Neuron (in vitro differentiated cells): ENCODE results near the gene ABHD10.

Experiments
- H2AFZ ChIP-seq: one replicate; pipeline ENCODE4 v1.6.1; 2013; ENCODE audit warnings: low read depth, mild to moderate bottlenecking, inconsistent platforms, low read length, moderate library complexity
- H3K27me3 ChIP-seq: one replicate; pipeline ENCODE4 v1.6.1; 2013; ENCODE audit warnings: low read length; ENCODE audit not compliant: insufficient read depth
- H3K36me3 ChIP-seq: one replicate; pipeline ENCODE4 v1.6.1; 2013; ENCODE audit warnings: low read length; ENCODE audit not compliant: insufficient read depth
- H3K4me1 ChIP-seq: one replicate; pipeline ENCODE4 v1.6.1; 2013; ENCODE audit warnings: low read length; ENCODE audit not compliant: insufficient read depth
- H3K4me3 ChIP-seq: 2 replicates; pipeline ENCODE4 v1.5.1; 2013; ENCODE audit warnings: mild to moderate bottlenecking, low read length, moderate library complexity
- H3K9me3 ChIP-seq: one replicate; pipeline ENCODE4 v1.6.1; 2013; ENCODE audit warnings: low read length

The ABHD10 gene

DNA sequence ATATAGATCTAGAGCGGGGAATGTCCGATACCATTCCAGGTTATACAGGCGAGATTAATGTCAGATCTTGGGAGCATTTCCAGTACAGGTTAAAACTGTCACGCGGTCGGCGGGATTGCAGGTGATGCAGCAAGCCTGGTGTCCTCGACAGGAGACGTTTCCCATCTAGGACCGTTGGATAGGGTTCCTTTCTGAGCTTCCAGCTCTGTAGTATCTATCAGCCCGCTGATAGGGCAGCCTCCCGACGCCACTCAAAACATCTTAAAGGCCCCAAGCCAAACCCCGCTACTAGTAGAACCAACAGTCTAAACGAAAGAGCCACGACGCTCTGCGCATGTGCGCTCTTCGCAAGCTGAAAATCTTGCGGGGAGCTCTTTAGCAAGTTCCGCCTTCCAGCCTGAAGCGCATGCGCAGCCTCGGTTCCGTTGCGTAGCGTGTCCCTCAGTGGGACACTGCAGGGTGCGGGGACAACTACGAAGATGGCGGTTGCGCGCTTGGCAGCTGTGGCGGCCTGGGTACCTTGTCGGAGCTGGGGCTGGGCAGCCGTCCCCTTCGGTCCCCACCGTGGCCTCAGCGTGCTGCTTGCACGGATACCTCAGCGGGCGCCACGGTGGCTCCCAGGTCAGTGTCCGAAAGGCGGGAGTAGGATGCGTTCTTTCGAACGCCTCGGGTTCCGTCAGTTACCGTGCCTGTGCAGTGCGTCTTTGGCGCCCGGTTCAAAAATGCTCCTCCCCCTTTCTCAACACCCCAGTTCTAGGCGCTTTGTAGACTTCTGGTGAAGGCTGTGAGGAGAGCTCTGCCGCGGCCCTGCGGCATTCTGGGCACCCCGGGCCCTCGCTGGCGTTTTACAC lies at the start of gene ABHD10:
Gene ABHD10, plus strand, starts transcription at position 444 of the 851 bp plus-strand sequence. Its CDS starts 36 bp downstream, at position 480.
- Histone ChIP-seq H2AFZ (peak within 1 kb of the TSS; percentile 63), H3K9me3 (no peaks in the 10 kb centered on the region), H3K4me1 (peaks cover 24% of the 10 kb centered on the region), H3K27me3 (no peaks in the 10 kb centered on the region), H3K36me3 (peaks cover 11% of the 10 kb centered on the region), H3K4me3 (peak within 1 kb of the TSS; percentile 77)

DNA sequence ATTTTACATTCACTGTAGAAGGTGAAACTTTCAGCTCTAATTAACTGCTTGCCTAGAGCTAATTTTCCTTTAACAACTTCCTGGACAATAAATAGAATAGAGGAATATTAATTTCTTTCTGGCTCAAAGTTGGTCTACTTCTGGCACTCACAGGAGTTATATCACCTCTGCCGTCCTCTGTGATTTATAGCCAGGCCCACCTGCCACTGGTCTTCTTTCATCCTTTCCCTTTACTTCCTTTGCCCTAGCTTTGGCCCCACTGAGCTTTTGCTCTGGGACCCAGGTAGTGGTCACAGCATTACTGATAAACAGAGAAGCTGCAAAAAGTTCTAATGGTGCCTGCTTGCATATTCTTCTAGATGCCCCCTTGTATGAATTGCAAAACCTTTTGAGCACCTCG lies 49.3 kb upstream of the ABHD10 start:
- Histone ChIP-seq H3K27me3 (no peaks in the 10 kb centered on the region), H3K36me3 (peaks cover 2% of the 10 kb centered on the region), H3K9me3 (no peaks in the 10 kb centered on the region), H3K4me1 (no peaks in the 10 kb centered on the region), H2AFZ (no peak overlapping the region), H3K4me3 (no peak overlapping the region)

DNA sequence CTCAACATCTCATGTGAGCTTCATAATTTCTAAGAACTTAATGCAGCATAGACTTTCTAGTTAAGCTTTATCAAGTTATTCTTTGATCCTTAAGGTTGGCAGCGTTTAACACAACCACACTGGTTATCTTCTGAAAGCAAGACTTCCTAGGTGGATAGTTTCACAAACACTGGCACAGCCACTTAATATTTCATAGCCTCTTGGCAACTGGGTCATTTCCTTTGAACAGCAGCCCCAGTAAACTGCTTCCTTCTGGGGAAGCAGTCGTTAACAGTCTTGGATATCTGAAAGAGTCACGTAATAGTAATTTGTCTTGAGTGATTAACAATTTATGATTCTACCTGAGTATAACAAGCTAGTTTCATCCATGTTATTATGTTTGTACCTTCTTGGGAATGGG lies 45.9 kb upstream of the ABHD10 start:
- H3K27me3 ChIP-seq: no peaks in the 10 kb centered on the region
- no peak overlapping the region for H3K4me3 ChIP-seq
- H3K4me1 ChIP-seq: no peaks in the 10 kb centered on the region
- peaks cover 2% of the 10 kb centered on the region for H3K36me3 ChIP-seq
- no peak overlapping the region for H2AFZ ChIP-seq
- H3K9me3 ChIP-seq: no peaks in the 10 kb centered on the region

DNA sequence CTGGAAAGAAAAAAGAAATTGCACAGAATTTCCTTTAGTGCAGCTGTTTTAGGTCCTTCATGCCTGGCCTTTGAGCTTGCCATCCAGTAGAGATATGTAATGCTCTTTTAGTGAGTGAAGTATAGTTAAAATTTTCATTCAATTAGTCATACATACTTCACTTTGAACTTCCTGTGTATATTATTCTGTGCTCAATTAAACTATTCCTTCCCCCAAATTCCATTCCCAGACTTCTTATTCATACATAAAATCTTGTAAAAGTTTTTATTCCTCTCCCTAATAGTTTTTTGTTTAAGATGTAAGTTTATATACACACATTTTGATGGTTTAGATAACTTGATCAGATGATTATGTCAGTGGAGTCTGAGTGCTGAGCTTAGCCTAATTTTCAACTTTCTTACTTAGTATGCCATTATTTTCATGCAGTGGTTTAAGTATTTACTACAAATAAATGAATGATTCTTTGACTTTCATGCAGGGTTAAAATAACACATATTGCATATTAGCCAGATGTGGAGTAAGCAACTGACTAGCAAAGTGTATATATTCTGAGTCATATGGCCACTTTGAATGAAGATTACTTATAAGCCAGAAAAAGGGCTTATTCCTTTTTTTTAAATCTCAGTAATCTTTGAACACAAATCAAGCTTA lies 42.5 kb upstream of the ABHD10 start:
- Histone ChIP-seq H3K27me3 (no peaks in the 10 kb centered on the region), H2AFZ (no peak overlapping the region), H3K9me3 (no peaks in the 10 kb centered on the region), H3K4me3 (no peak overlapping the region), H3K4me1 (no peaks in the 10 kb centered on the region), H3K36me3 (peaks cover 3% of the 10 kb centered on the region)

DNA sequence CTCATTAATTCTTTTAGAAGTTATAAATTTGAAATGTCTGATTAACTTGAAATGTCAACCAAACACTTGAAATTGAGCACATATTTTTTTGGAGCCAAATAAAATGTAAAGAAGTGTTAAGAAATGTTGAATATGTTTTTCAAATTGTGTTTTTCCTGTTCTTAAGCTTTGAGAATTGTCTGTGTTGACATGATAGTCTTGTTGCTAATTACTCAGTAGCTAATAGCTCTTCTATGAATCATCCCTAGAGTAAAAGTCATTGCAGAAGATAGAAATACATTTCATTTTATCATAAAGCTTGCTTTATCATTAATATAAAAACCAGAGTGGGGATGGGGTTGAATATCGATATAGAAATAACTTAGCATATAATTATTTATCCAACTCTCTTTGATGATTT lies 41.9 kb upstream of the ABHD10 start:
- Histone ChIP-seq H3K36me3 (peaks cover 4% of the 10 kb centered on the region), H2AFZ (no peak overlapping the region), H3K4me3 (no peak overlapping the region)

DNA sequence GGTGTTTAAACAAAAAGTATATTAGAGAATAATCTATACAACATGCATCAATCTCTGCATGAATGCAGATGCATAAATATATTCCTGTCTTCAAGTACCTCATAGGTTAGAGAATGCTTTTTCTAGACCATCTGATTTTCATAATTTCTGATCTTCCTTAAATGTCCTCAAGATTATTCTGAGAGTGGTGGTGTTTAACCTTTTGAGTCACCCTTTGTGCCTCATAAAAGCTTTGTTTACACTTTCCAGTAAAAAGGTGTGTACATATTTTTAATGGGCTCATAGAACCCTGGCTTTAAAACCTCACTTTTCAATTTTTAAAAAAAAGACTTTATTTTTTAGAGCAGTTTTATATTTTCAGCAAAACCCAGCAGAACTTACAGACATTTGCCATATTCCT lies 41.0 kb upstream of the ABHD10 start:
- Histone ChIP-seq H3K9me3 (no peaks in the 10 kb centered on the region), H2AFZ (no peak overlapping the region), H3K4me3 (no peak overlapping the region), H3K4me1 (no peaks in the 10 kb centered on the region), H3K27me3 (no peaks in the 10 kb centered on the region), H3K36me3 (peaks cover 2% of the 10 kb centered on the region)

More for the DNA sequence above, 41.9 kb upstream of the ABHD10 start:
- Histone ChIP-seq H3K27me3 (no peaks in the 10 kb centered on the region), H3K4me1 (no peaks in the 10 kb centered on the region), H3K9me3 (no peaks in the 10 kb centered on the region)

DNA sequence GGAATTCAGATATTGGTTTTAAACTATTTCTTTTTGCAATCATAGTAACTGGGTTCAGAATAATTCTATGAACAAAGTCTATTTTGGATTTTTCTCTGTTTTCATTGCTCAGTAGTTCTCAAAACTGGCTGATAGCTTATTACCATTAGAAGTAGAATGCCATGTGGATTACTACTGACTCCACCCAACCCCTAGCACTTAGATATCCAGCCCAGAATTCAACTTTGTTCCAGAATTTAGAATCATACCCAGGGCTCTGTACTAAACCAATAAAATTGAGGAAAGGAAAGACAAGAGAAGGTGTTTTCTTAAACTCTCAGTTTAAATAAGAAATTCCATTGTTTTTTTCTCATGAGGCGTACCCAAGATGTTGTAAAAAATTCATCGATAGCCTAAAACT lies 39.0 kb upstream of the ABHD10 start:
- Histone ChIP-seq H3K4me3 (no peak overlapping the region), H3K9me3 (no peaks in the 10 kb centered on the region), H3K27me3 (no peaks in the 10 kb centered on the region), H3K4me1 (no peaks in the 10 kb centered on the region), H2AFZ (no peak overlapping the region), H3K36me3 (peaks cover 2% of the 10 kb centered on the region)

DNA sequence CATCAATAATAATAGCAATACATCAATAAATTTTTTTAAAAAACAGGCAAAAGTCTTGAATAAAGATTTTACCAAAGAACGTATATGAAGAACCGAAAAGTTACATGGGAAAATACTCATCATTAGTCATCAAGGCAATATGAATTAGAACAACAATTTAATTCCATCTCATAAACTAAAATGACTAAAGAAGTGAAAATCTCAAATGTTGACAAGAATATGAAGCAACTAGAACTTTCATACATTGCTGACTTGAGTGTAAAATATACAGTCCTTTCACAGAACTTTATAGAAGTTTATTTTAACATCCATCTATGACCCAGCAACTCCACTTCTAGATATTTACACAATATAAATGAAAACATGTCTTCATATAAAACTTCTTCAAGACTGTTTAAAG lies 35.3 kb upstream of the ABHD10 start:
- no peak overlapping the region for H3K4me3 ChIP-seq
- peaks cover 9% of the 10 kb centered on the region for H3K4me1 ChIP-seq
- H3K9me3 ChIP-seq: no peaks in the 10 kb centered on the region
- no peaks in the 10 kb centered on the region for H3K27me3 ChIP-seq
- H3K36me3 ChIP-seq: peaks cover 2% of the 10 kb centered on the region
- no peak overlapping the region for H2AFZ ChIP-seq

DNA sequence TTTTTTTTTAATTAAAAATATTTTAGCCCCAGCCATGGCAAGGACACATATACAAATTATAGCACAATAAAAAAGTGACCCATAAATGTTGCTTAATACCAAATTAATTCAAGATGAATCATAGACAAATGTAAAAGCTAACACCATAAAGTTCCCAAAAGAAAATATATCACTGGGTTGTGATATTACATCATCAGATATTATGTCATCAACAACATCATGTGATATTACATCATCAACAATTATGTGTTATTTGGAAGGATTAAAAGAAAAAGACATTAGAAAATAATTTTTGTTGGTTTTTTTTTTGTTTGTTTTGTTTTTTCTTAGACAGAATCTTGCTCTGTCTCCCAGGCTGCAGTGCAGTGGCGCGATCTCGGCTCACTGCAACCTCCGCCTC lies 34.5 kb upstream of the ABHD10 start:
- Histone ChIP-seq H3K4me1 (peaks cover 9% of the 10 kb centered on the region), H3K36me3 (peaks cover 2% of the 10 kb centered on the region), H3K27me3 (no peaks in the 10 kb centered on the region), H3K4me3 (no peak overlapping the region), H3K9me3 (no peaks in the 10 kb centered on the region), H2AFZ (no peak overlapping the region)

DNA sequence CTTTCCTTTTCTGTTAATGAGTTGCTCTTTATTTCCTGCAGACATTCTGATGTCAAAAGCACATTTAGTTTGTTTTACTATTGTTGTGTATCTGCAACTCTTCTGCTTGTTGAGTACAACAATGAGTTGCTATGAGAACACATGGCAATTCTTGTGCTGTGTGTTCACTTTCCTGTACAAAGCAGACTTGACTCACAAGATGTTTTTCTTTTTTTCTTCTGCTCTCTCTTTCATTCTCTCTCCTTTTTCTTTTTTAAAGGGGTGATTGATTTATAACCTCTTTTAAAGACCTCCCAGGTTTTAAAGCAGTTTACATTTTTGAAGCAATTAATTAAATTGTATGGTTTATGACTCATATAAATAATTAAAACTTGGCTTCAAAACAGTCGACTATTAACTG lies 31.6 kb upstream of the ABHD10 start:
- H3K9me3 ChIP-seq: no peaks in the 10 kb centered on the region
- no peaks in the 10 kb centered on the region for H3K36me3 ChIP-seq

DNA sequence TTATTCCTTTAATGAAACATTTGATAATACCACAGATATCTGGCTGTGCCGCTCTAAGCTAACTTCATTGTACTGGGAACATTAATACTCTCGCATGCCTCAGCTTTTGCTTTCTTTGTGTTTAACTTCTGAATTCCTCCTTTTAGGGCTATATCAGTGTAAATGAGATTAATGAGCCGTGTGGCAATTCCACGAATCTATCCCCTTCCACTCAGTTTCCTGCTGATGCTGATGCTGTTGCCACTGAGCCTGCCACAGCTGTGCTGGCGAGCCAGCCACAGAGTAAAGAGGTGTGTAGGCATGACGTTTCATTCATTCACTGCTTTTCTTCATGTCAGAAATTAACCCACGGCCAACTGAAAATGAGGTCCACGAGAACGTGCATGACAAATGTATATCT lies 30.0 kb upstream of the ABHD10 start:
- no peaks in the 10 kb centered on the region for H3K27me3 ChIP-seq
- H3K9me3 ChIP-seq: no peaks in the 10 kb centered on the region
- H2AFZ ChIP-seq: no peak overlapping the region
- H3K4me3 ChIP-seq: no peak overlapping the region
- H3K4me1 ChIP-seq: peaks cover 9% of the 10 kb centered on the region
- no peaks in the 10 kb centered on the region for H3K36me3 ChIP-seq

More for the DNA sequence above, 31.6 kb upstream of the ABHD10 start:
- H2AFZ ChIP-seq: no peak overlapping the region
- peaks cover 9% of the 10 kb centered on the region for H3K4me1 ChIP-seq
- H3K27me3 ChIP-seq: no peaks in the 10 kb centered on the region
- no peak overlapping the region for H3K4me3 ChIP-seq

DNA sequence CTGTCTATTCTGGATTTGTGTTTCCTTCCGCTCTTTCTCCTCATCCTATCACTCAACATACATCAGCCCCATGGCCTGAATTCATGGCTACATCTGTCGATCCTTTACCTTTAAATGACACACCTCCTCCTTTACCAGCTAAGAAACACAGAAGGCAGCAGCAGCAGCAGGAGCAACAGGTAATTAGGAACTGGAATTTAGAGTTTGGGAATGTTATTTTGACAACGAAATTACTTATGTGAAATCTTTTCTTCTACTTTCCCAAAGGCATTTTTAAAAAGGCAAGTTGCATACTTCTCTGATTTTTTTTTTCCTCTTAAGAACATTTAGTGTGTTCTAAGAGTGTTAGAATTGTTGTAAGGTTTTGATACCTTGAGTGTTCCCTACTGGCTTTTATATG lies 29.1 kb upstream of the ABHD10 start:
- no peaks in the 10 kb centered on the region for H3K36me3 ChIP-seq
- H3K27me3 ChIP-seq: no peaks in the 10 kb centered on the region
- H3K9me3 ChIP-seq: no peaks in the 10 kb centered on the region
- H3K4me1 ChIP-seq: peaks cover 9% of the 10 kb centered on the region
- no peak overlapping the region for H2AFZ ChIP-seq
- no peak overlapping the region for H3K4me3 ChIP-seq

DNA sequence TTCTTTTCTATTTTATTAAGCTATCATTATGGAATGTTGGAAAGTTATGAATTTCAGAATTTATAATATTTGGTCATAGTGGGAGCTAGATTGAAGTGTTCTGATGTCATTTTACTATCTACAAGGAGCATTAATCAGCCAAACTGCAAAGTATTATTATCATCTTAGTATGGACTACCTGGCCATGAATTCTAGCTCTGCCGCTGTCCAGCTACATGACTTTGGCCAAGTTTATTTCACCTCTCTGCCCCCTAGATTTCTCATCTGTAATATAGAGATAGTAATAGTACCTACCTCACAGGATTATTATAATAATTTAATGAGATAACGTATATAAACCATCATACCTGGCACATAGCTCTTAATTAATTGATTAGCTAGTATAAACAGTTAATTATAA lies 27.8 kb upstream of the ABHD10 start:
- Histone ChIP-seq H3K9me3 (no peaks in the 10 kb centered on the region), H3K4me1 (peaks cover 9% of the 10 kb centered on the region), H3K36me3 (no peaks in the 10 kb centered on the region), H2AFZ (no peak overlapping the region), H3K27me3 (no peaks in the 10 kb centered on the region), H3K4me3 (no peak overlapping the region)
